Raji (cell line): ENCODE measurements around the gene CSRNP2.
A peak's percentile ranks its signal among the peaks of the same experiment; 100 is the strongest.

Experiments
- POLR2A ChIP-seq: IDR thresholded peaks from 2 replicates; pipeline ENCODE4 v1.6.1; 2011; ENCODE audit warnings: low read depth, low read length, control low read depth; ENCODE audit not compliant: insufficient read depth

Gene CSRNP2, protein sequence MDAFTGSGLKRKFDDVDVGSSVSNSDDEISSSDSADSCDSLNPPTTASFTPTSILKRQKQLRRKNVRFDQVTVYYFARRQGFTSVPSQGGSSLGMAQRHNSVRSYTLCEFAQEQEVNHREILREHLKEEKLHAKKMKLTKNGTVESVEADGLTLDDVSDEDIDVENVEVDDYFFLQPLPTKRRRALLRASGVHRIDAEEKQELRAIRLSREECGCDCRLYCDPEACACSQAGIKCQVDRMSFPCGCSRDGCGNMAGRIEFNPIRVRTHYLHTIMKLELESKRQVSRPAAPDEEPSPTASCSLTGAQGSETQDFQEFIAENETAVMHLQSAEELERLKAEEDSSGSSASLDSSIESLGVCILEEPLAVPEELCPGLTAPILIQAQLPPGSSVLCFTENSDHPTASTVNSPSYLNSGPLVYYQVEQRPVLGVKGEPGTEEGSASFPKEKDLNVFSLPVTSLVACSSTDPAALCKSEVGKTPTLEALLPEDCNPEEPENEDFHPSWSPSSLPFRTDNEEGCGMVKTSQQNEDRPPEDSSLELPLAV

DNA sequence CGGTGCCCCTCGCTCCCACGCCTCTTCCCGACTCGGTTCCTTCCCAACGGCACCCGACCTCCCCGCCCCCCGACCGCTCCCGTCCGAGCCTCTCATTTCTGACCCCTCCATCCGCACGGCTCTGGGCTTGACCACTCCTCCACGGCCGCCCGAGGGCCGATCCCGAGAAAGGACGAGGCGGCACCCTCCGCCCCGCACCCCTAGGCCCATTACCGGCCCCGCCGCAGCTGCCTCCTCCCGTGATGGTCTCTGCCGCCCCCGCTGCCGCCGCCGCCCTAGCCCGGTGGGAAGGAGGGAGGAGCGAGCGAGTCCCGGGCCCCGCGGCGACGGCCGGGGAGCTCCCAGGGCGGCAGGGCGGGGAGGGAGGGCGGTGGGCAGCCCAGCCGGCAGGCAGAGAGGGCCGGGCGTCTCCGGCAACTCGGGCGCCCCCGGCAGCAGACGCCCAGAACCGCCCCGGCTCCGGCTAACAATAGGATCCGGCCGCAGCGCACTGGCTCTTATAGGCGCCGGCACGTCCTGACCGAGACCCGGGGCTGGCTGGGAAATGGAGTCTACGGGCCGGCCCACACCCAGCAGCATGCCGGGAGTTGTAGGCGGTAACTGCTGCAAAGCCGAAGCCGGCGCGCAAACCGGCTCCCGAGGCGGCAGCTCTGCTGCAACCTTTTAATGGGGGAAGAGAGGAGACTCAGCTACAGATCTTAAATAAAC lies at the start of gene CSRNP2:
Gene CSRNP2, minus strand, starts transcription at position 471 of the 708 bp plus-strand sequence. CDS start 7,035 bp downstream, outside the sequence.
- TF ChIP-seq POLR2A = peak; percentile 97

DNA sequence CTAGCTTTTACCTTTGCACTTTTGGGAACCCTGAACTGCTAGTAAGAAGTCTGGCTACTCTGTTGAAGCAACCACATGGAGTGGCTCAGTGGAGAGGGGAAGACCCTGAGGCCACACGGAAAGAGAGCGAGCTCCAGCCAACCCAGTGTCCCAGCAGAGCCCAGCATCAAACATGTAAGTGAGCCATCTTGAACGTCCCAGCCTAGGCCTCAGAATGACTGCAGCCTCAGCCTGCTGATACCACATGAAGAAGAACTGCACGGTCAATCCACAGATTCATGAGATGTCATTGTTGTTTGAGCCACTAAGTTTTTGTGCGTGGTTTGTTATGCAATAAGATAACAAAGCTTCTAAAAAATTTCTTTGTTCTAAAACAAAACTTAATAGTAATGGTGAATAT lies 49.3 kb upstream of the CSRNP2 start:
- TF ChIP-seq POLR2A = no peak

DNA sequence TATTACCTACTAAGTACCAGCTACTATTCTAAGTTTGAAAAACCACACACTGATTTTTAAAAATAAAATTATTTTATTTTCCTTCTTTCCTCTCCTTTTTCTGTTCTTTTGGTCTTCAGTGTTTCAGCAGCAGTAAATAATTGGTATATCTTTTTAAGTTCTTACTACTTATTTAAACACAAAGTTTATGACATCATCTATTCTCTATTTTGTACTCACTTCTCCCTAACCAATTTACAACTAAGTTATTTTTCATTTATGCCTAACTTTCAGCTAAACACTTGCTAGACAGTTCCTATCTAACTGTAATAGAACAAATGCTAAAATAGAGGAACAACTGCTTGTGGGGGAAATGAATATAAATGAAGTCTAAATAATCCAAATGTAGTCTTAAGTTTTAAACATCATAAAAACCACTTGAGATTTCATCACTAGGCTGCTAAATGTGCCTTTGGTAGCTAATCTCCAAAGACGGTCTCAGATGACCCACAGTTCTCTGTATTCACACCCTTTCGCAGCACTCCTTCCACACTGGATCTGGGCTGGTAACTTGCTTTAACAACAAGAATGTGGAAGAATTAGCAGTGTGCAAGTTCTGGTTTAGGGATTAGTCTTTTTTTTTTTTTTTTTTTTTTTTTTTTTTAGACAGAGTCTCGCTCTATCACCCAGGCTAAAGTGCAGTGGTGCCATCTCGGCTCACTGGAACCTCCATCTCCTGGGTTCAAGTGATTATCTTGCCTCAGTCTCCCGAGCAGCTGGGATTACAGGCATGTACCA lies 48.5 kb upstream of the CSRNP2 start:
- TF ChIP-seq POLR2A = no peak

DNA sequence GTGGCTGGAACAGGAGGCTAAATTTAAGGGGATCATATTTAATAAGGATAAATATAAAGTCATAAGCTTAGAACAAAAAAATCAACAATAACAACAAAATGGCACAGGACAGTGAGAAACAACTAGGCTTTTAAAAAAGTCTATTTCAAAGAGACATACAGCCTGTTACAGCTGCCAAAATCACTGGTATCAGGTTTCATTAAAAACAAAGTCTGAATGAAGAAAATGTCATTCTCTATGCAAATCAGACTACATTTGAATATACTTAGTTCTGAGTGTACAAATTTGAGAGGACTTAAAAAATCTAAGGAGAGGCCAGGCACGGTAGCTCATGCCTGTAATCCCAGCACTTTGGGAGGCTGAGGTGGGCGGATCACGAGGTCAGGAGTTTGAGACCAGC lies 45.5 kb upstream of the CSRNP2 start:
- TF ChIP-seq POLR2A = no peak

DNA sequence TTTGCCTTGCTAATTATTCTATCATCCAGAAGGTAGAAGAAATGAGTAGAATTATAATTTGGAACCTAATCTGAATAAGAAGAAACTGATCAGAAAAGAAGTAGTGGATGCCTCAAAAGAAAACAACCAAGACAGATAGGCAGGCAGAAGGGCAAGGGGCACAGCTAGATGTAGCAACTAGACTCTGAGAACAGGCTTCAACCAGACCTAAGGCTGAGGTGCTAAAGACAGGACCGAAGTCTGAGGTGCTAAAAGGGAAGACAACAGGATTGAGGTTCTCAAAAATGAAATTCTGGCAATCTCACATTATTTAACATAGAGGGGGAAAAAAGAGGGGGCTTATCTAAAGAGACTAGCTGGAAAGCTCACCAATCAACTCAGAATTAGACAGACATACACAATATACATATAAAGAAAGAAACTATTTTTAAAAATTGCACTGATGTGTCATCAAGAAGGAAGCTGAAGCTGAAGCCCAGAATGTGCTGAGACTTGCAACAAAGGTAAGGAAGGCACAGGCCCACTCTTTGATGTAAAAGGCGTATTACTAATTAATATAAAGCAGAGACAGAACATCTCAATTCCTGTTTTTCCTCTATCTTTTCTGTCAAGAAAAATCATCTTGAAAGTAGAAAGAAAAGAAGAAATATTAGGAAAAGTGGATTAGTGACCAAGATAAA lies 43.8 kb upstream of the CSRNP2 start:
- TF ChIP-seq POLR2A = no peak

DNA sequence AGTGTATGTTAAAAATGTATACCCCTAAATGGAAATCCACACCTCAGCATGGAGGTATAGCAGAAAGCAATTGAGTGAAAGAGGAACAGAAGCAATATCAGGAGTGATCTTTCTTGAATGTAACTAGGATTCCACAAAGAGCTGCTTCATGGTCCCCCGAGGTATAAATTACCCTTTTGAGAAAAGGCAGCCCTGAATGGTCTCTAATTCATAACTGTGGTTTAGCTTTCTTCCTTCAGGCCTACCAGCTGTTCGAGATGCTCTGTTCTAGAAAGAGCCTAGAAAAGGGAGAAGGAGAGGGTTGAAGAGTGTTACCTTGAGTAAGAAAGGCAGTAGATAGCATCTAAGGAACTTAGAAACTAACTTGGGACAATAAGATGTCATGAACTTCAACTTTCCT lies 42.9 kb upstream of the CSRNP2 start:
- no peak for TF ChIP-seq POLR2A

DNA sequence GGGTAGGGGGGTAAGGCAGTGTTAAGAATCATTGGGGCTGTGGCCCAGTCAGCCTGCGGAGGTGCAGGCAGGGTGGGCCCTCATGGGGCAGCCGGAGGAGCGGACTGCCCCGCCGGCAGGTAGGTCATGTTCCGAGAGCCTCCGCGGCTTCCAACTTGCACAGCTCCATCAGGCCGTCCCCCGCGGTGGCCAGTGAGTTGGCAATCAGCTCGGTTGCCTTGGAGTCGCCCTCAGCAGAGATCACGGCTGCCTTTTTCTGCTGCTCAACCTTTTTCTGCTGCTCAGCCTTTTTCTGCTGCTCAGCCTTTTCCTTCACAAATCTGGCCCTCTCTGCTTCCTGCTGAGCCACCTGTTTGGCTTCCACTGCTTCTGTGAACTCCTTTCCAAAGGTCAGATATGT lies 41.1 kb upstream of the CSRNP2 start:
- no peak for TF ChIP-seq POLR2A

DNA sequence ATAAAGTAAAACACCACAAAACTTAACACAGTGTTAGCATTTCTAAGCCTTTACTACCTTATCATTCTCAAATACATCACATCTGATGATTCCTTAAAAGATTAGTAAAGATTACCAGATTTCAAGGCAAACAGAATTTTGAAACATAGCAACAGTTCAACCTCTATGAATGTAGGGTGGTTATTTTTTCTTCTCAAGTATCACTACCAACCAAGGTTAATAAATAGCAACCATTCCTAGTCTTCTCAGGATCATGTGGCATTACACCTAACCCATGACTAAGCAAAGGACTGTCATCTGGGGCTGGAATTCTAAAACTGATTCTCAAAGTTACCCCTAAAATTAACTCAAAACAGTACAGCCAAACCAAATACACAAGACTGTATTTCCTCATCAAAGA lies 39.4 kb upstream of the CSRNP2 start:
- no peak for TF ChIP-seq POLR2A

DNA sequence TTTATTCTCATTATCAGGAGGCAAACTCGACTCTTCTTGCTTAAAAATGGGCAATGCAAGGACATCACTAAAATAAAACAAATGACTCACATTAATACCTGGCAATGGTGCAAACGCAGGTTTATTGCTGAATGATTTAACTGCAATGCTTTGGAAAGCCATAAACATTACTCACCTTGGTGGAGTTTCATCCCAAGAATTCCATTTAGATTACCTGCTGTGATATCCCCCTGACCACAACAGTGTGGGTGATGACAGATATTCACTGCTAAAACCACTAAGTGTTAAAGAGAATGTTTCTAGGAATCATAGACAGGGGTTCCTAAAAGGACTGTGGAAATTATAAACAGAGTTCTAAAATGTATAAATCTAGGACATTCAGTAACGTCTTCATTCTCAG lies 35.3 kb upstream of the CSRNP2 start:
- TF ChIP-seq POLR2A = no peak

DNA sequence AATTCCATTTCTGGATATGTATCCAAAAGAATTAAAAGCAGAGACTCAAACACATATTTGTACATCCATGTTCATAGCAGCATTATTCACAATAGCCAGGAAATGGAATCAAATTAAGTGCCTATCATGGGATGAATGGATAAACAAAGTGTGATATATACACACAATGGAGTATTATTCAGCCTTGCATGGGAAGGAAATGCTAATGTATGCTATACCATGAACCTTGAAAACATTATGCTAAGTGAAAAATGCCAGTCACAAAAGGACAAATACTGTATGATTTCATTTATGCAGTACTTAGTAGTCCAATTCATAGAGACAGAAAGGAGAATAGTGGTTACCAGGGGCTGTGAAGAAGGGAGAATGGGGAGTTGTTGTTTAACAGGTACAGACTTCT lies 32.1 kb upstream of the CSRNP2 start:
- TF ChIP-seq POLR2A = no peak

DNA sequence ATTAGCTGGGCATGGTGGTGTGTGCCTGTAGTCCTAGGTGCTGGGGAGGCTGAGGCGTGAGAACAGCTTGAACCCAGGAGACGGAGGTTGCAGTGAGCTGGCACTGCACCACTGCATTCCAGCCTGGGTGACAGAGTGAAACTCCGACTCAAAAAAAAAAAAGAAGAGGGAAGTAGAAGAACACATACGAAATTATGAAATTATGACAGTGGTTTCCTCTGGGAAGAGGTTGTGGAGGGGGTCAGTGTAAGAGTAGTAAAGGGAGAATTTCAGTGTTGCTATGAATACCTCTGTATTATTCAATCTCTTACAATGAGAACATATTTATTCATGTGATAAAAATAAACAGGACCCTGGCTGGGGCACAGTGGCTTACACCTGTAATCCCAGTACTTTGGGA lies 24.7 kb upstream of the CSRNP2 start:
- no peak for TF ChIP-seq POLR2A

DNA sequence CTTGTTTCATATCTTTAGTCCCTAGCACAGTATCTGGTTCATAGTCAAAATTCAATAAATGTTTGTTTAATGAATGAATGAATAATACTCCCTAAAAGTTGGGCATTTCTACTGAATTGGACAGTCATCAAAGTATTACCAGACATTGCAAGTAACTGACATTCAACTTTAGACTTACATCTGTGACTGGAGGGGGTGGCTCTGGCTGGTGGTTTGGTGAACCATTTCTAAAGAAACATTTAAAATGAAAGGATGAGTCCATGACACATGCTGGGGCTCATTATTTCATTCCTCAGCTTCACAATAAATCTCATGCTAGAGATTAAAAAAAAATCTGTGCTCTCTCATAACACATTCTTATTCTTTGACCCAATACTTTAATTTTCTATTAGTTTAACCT lies 20.6 kb upstream of the CSRNP2 start:
- TF ChIP-seq POLR2A = no peak

DNA sequence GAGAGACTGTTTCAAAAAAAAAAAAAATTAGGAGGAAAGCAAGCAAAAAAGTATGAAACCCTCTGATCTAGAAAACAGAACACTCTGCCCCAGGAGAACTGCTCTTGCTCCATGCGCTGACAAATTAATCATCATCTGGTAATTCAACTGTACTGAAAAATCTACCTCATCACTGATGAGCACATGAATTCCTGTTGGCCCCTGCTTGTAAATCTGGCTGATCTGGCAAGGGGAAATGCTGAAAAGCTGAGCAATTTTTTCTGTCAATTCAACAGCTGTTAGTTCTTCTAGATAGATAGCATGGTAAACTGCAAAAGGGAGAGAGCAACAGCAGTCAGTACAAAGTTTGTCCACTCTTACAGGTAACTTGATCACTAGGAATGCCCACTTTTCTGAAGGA lies 15.2 kb upstream of the CSRNP2 start:
- TF ChIP-seq POLR2A = no peak

DNA sequence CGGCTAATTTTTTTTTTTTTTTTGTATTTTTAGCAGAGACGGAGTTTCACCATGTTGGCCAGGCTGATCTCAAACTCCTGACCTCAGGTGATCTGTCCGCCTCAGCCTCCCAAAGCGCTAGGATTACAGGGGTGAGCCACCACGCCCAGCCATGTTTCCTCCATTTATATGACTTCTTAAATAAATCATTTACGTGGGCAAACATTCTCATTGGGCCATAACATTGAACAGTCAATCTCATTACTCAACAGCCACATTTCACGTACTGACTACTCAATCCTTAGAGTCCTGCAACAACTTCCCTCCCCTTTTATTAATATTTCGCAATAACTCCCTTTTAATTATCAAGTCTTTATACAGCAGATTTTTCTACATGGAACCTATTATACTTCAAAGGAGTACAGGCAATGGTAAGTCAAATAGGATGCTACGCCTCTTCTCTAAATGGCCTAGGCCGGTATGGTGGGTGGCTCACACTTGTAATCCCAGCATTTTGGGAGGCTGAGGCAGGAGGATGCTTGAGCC lies 7.4 kb upstream of the CSRNP2 start:
- TF ChIP-seq POLR2A = no peak

DNA sequence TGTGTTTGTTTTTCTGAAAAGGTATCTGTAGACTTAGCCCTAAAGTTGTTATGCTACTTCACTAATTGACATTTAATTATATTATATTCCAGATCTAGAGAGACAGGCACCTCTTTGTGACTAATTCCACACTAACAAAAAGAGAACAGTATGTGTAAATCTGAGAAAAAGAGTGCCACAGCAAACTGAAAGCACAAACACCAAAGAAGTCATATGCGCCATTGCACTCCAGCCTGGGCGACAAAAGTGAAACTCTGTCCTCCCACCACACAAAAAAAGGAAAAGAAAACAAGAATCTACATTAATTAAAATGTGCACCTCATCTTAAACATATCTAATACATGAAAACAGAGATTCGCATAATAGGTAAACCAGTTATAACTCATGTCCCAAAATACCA lies 4.4 kb upstream of the CSRNP2 start:
- TF ChIP-seq POLR2A = no peak
